GM18526 (cell line): Measurements from ENCODE around the gene PTP4A2.

Experiments used
- POLR2A ChIP-seq: IDR thresholded peaks from 3 replicates; pipeline ENCODE4 v1.6.1; 2011; ENCODE audit not compliant: insufficient read length; ENCODE audit errors: extremely low read depth

The PTP4A2 gene

DNA sequence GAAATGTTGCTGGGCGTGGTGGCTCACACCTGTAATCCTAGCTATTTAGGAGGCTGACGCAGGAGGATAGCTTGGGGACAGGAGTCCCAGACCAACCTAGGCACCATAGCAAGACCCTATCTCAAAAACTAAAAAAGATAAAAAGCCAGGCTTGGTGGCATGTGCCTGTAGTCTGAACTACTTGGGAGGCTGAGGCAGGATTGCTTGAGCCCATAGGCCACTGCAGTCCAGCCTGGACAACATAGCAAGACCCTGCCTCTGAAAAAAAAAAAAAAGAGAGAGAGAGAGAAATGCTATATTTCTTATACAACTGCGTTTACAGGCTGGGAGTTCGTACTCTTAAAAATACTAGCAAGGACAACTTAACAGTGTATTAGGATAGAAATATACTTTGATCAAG, 76.1 kb downstream of the PTP4A2 start:
- TF ChIP-seq POLR2A = no peak

DNA sequence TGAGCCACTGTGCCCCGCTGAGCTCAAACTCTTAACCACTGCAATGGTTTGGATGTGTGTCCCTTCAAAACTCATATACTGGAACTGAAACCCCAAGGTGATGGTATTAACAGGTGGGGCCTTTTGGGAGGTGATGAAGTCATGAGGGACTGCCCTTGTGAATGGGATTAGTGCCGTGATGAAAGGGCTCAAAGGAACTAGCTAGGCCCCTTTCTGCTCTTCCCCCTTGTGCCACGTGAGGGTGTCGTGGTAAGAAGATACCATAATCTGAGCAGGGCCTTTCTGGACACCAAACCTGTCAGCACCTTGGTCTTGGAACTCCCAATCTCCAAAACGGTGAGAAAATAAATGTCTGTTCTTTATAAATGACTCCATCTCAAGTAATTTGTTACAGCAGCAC, 76.8 kb downstream of the PTP4A2 start:
- TF ChIP-seq POLR2A = no peak

DNA sequence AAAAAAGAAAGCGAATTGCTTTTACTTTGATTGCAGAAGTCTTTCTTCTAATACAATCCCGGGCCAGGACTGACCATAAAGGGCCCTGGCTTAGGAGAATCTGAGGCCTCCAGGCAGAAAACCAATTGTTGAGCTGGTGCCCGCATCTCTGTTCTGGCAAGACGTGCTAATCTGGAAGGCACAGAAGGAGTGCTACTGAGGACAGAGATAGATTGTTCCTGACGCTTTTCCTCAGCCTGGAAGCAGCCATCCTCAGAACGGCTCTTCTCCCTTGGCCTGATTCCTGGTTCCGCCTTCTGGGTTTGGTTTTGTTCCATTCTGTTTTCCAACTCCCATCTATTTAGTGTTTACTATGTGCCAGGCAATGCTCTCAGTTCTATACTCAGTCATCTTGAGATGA, 77.6 kb downstream of the PTP4A2 start:
- no peak for TF ChIP-seq POLR2A

DNA sequence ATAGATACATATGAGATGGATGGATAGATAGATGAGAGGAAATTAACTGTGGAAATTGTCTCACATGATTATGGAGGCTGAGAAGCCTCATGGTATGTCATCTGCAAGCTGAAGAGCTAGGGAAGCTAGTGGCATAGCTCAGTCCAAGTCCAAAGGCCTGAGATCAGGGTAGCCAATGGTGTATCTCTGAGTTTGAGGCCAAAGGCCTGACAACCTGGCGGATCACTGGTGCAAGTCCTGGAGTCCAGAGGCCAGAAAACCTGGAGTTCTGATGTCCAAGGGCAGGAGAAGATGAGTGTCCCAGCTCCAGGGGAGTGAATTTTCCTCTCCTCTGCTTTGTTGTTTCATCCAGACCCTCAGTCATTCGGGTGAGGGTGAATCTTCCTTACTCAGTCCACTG, 78.4 kb downstream of the PTP4A2 start:
- no peak for TF ChIP-seq POLR2A

DNA sequence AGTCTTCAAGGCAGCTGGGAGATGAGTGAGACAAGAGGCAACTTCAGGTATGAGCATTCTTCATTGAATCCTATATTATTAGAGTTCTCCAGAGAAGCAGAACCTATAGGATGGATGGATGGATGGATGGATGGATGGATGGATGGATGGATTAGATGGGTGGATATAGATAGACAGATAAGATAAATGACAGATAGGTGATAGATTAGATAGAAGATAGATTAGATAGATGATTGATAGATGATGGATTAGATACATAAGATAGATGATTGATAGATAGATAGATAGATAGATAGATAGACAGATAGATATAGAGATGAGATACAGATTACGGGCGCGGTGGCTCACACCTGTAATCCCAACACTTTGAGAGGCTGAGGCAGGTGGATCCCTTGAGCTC, 79.1 kb downstream of the PTP4A2 start:
- no peak for TF ChIP-seq POLR2A

DNA sequence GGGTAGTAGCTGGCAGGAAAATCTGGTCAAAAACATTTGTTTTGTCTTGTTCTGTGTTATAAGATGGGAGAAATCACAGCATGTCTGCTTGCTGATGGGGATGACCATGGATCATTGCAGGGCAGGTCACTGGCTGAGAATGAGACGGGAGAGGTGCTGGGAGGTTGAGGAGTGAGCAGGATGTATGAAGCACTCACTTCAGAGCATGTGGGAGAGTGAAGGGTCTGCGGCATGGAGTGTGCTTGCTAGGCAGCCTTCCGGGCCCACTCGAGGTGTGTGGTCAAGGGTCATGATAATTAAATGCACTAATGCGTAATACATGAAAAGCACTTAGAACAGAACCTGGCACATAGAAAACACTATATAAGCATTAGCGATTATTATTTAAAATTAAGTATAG, 80.3 kb downstream of the PTP4A2 start:
- TF ChIP-seq POLR2A = no peak
